CD14-positive monocyte (primary cell): ENCODE results near the gene UHMK1. TPM values are rescaled to one million over a fixed set of nuclear protein-coding genes. Genes with fewer than 3 reads are reported as not detected.

Source experiments
- DNase-seq, 3 donors: peaks; one replicate each; pipeline ENCODE4 v3.0.0-alpha.2; 2011 to 2022
- H2AFZ ChIP-seq: 2 replicates; pipeline ENCODE4 v1.6.0; 2012; ENCODE audit warnings: mild to moderate bottlenecking, low read depth, low read length, inconsistent platforms; ENCODE audit not compliant: insufficient read depth, poor library complexity, severe bottlenecking
- H3K27ac ChIP-seq, 2 donors: 1 replicate in 1 of 2; 2 replicates in 1 of 2; pipeline ENCODE4 v1.5.1; 2012 to 2013; ENCODE audit warnings: low read length in 2 of 2, control low read depth in 1 of 2, inconsistent platforms in 1 of 2, low read depth in 1 of 2, mild to moderate bottlenecking in 1 of 2
- H3K27me3 ChIP-seq, 2 donors: one replicate each; pipeline versions ENCODE4 v1.6.0 to v1.6.1; 2011 to 2013; ENCODE audit warnings: low read length in 2 of 2; ENCODE audit not compliant: control insufficient read depth in 2 of 2, insufficient read depth in 2 of 2
- H3K36me3 ChIP-seq, 2 donors: replicated peaks in 1 of 2; 1 replicate in 1 of 2; 2 replicates in 1 of 2; pipeline versions ENCODE4 v1.5.1 to v1.6.1; 2012 to 2013; ENCODE audit warnings: low read length in 2 of 2, control low read depth in 1 of 2, inconsistent platforms in 1 of 2, mild to moderate bottlenecking in 1 of 2; ENCODE audit not compliant: insufficient read depth in 2 of 2, control insufficient read depth in 1 of 2
- H3K4me1 ChIP-seq, 2 donors: 1 replicate in 1 of 2; 2 replicates in 1 of 2; pipeline versions ENCODE4 v1.5.1 to v1.6.1; 2012 to 2013; ENCODE audit warnings: low read length in 2 of 2, control low read depth in 1 of 2, inconsistent platforms in 1 of 2, mild to moderate bottlenecking in 1 of 2, moderate library complexity in 1 of 2; ENCODE audit not compliant: insufficient read depth in 2 of 2, control insufficient read depth in 1 of 2
- H3K4me2 ChIP-seq: replicated peaks from 2 replicates; pipeline ENCODE3; 2012; ENCODE audit warnings: low read length, moderate library complexity, mild to moderate bottlenecking; ENCODE audit not compliant: poor library complexity, severe bottlenecking; ENCODE audit errors: extremely low read depth
- H3K4me3 ChIP-seq, 3 experiments: fragments of 200-600 bp in 1 of 3; sonication (generic) in 1 of 3; replicated peaks in 1 of 3; 1 replicate in 2 of 3; 2 replicates in 1 of 3; pipeline ENCODE4 v1.5.1; 2011 to 2013; ENCODE audit warnings: low read length in 3 of 3, mild to moderate bottlenecking in 3 of 3, control low read depth in 2 of 3, low read depth in 2 of 3, inconsistent platforms in 1 of 3, moderate library complexity in 1 of 3
- H3K79me2 ChIP-seq: 2 replicates; pipeline ENCODE4 v1.6.0; 2012; ENCODE audit warnings: mild to moderate bottlenecking, control low read depth, inconsistent platforms, low read length, moderate library complexity; ENCODE audit not compliant: insufficient read depth
- H3K9ac ChIP-seq: 2 replicates; pipeline ENCODE4 v1.6.0; 2017; ENCODE audit warnings: low read length, mild to moderate bottlenecking; ENCODE audit not compliant: insufficient read depth, poor library complexity, severe bottlenecking
- H3K9me3 ChIP-seq, 2 donors: replicated peaks in 1 of 2; 1 replicate in 1 of 2; 2 replicates in 1 of 2; pipeline versions ENCODE4 v1.5.1 to v1.6.1; 2012 to 2013; ENCODE audit warnings: low read length in 2 of 2, control low read depth in 1 of 2; ENCODE audit not compliant: control insufficient read depth in 1 of 2, insufficient read depth in 1 of 2
- H4K20me1 ChIP-seq: 2 replicates; pipeline ENCODE4 v1.6.0; 2012; ENCODE audit warnings: mild to moderate bottlenecking, low read length, control low read depth, moderate library complexity; ENCODE audit not compliant: insufficient read depth
- H3K27ac Mint-ChIP-seq, 7 donors: one replicate each; pipeline ENCODE4 v1.8.0; 2020; ENCODE audit warnings: mild to moderate bottlenecking in 7 of 7, mixed read lengths in 7 of 7, moderate library complexity in 6 of 7, inconsistent platforms in 2 of 7
- H3K27me3 Mint-ChIP-seq, 3 donors: one replicate each; pipeline ENCODE4 v1.8.0; 2021 to 2022; ENCODE audit warnings: low read depth in 3 of 3, mild to moderate bottlenecking in 3 of 3, mixed read lengths in 3 of 3, moderate library complexity in 3 of 3, inconsistent platforms in 1 of 3
- H3K36me3 Mint-ChIP-seq, 2 donors: one replicate each; pipeline ENCODE4 v1.8.0; 2020; ENCODE audit warnings: mixed read lengths in 2 of 2, inconsistent platforms in 1 of 2, mild to moderate bottlenecking in 1 of 2
- H3K4me1 Mint-ChIP-seq: one replicate; pipeline ENCODE4 v1.8.0; 2020; ENCODE audit warnings: mild to moderate bottlenecking, mixed read lengths
- H3K4me3 Mint-ChIP-seq, 2 donors: one replicate each; pipeline ENCODE4 v1.8.0; 2020; ENCODE audit warnings: mild to moderate bottlenecking in 2 of 2, mixed read lengths in 2 of 2, moderate library complexity in 1 of 2
- H3K9me3 Mint-ChIP-seq, 7 donors: one replicate each; pipeline ENCODE4 v1.8.0; 2020 to 2022; ENCODE audit warnings: mixed read lengths in 7 of 7, mild to moderate bottlenecking in 6 of 7, moderate library complexity in 6 of 7, inconsistent platforms in 2 of 7
- CTCF ChIP-seq: fragments of 200-600 bp; IDR thresholded peaks from one replicate; pipeline ENCODE4 v1.8.0; 2022; ENCODE audit warnings: antibody characterized with exemption, mild to moderate bottlenecking
- WGBS: methylation state at CpG from one replicate; pipeline ENCODE4 v1.1.5; 2013; ENCODE audit warnings: missing lambda C conversion rate; ENCODE audit not compliant: insufficient coverage; 5-methylcytosine and 5-hydroxymethylcytosine counted together
- intact Hi-C, 2 donors: fragments of 100-400 bp; cut with micrococcal nuclease; formaldehyde crosslinking; loops; one replicate each; pipeline versions ENCODE4 v1.15.0 to v1.15.1; 2023
- polyA plus RNA-seq, 3 donors: library from polyadenylated mRNA; depleted of rRNA in 1 of 3; unstranded in 2 of 3; stranded (reverse) in 1 of 3; fragments of 300-500 nt in 2 of 3; fragments of >200 nt in 1 of 3; fragmentation: Illumina TruSeq in 2 of 3; gene quantifications; 1 replicate in 2 of 3; 2 replicates in 1 of 3; pipeline ENCODE4 v1.2.3, GENCODE V29; 2012 to 2021

UHMK1 gene
- polyA plus RNA-seq, 3 donors, result 14.9 to 38.2 (median 27.7) TPM

GRCh38 chr1:162541619-162542141 lies 44.1 kb downstream of the UHMK1 start:
- Histone ChIP-seq H3K36me3 (no peaks in the 10 kb centered on the region), H2AFZ (no peak overlapping the region), H3K9ac (no peak overlapping the region), H3K4me2 (no peak overlapping the region), H3K27me3 (no peaks in the 10 kb centered on the region), H4K20me1 (no peaks in the 10 kb centered on the region), H3K9me3 (peaks cover 6 to 9% of the 10 kb centered on the region in 2 donors), H3K27ac (no peak overlapping the region), H3K4me3 (no peak overlapping the region), H3K79me2 (no peaks in the 10 kb centered on the region), H3K4me1 (no peaks in the 10 kb centered on the region)
- no peak for DNase-seq
- Mint-ChIP-seq H3K4me1 (no peaks in the 10 kb centered on the region), H3K27me3 (no peaks in the 10 kb centered on the region), H3K36me3 (no peaks in the 10 kb centered on the region), H3K4me3 (no peak overlapping the region), H3K9me3 (peaks cover 12 to 35% (median 21%) of the 10 kb centered on the region in 7 donors), H3K27ac (peak overlapping the region in 1 of 7 donors; percentile 8)
- 61% methylated on average over 3 of the region's 5 CpGs for WGBS
- intact Hi-C loops, result no loop called here
- TF ChIP-seq CTCF, result no peak

GRCh38 chr1:162543228-162543627 lies 45.6 kb downstream of the UHMK1 start:
- no peak for DNase-seq
- peaks cover 6 to 9% of the 10 kb centered on the region in 2 donors for H3K9me3 ChIP-seq
- H3K4me3 ChIP-seq, result no peak overlapping the region
- Mint-ChIP-seq H3K36me3 (no peaks in the 10 kb centered on the region), H3K4me1 (no peaks in the 10 kb centered on the region), H3K9me3 (peaks cover 12 to 35% (median 21%) of the 10 kb centered on the region in 7 donors), H3K27me3 (no peaks in the 10 kb centered on the region), H3K4me3 (no peak overlapping the region), H3K27ac (no peak overlapping the region)
- H4K20me1 ChIP-seq, result no peaks in the 10 kb centered on the region
- H3K79me2 ChIP-seq, result no peaks in the 10 kb centered on the region
- no peak overlapping the region for H3K9ac ChIP-seq
- TF ChIP-seq CTCF, result no peak
- intact Hi-C loops, result no loop called here
- H3K27ac ChIP-seq, result no peak overlapping the region
- H3K36me3 ChIP-seq, result no peaks in the 10 kb centered on the region
- 100% methylated on average over 1 of the region's 3 CpGs for WGBS
- H3K4me2 ChIP-seq, result no peak overlapping the region
- H3K27me3 ChIP-seq, result no peaks in the 10 kb centered on the region
- no peaks in the 10 kb centered on the region for H3K4me1 ChIP-seq
- no peak overlapping the region for H2AFZ ChIP-seq
